G401 (cell line): ENCODE data around the gene ADAMTSL1. TPM values are rescaled to one million over a fixed set of nuclear protein-coding genes. Genes with fewer than 3 reads are reported as not detected.
A peak's percentile ranks its signal among the peaks of the same experiment; 100 is the strongest.

Experiments
- DNase-seq: peaks from one replicate; pipeline ENCODE4 v3.0.0-alpha.2; 2015; ENCODE audit warnings: low spot score
- in situ Hi-C: cut with HindIII; loops from 2 replicates; pipeline ENCODE4 v1.10.0; 2016; ENCODE audit warnings: low sequenced_read_pairs, mixed read lengths
- total RNA-seq: library from RNA; depleted of rRNA; stranded (reverse); fragments of >200 nt; shearing (Covaris generic); gene quantifications from 2 replicates; pipeline ENCODE4 v1.2.3, GENCODE V29; 2014

Gene ADAMTSL1
- total RNA-seq, 1 experiment from 2014 or later: not detected

DNA sequence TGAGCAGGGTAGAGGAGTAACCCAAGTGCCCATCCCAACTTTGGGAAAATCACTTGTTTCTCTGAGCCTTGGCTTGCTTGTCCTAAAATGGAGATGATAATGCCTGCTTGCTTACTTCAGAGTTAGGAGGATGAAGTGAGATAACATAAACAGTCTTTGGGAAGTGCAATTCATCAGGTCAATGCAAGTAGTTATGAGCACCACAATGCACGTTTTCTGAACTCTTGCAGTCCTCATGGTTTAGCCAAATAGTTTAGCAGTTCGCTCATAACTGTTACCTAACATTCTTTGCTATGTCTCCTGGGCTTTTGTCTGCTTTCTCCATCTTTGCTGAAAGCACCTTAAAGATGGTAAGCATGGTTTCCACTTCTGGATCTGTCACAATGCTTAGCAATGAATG, 270.0 kb downstream of the ADAMTSL1 start:
- in situ Hi-C loops: no loop called here
- no peak for DNase-seq

DNA sequence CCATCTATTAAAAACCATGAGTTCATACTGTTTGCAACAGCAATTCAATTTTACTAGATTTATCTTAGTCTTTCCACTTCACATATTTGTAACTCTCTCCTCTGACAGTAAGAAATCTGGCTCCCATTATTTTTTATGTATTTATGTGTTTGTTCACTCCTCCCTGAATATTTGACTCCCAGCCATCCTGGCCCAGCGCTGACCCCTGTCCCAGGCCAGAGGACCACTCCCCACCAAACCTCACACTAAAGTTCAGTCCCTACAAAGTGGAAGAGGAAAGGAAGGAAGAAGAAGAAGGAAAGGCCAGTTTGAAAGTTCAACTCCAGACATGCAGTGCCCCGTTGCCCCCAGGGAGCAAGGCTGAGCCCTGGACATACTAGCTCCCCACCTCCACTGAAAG, 271.8 kb downstream of the ADAMTSL1 start:
- DNase-seq: no peak
- in situ Hi-C loops: no loop called here

DNA sequence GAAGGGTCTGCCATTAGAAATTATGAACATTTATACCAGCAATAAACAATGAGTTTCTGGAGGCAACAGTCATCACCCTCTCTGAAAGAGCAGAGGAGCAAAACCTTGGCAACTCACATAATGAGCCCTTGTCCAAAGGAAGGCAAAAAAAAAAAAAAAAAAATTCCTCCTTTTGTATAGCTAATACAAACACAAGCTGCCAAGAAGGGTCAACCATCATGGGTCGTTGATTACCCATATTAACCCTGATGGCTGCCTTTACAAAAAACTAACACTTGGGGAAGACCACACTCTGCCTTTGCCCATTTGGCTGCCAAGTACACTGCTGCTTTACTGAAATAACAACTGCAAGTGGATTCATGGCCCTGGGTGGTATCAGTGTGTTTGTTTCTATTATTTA, 272.7 kb downstream of the ADAMTSL1 start:
- peak; percentile 35 for DNase-seq
- in situ Hi-C loops: no loop called here

DNA sequence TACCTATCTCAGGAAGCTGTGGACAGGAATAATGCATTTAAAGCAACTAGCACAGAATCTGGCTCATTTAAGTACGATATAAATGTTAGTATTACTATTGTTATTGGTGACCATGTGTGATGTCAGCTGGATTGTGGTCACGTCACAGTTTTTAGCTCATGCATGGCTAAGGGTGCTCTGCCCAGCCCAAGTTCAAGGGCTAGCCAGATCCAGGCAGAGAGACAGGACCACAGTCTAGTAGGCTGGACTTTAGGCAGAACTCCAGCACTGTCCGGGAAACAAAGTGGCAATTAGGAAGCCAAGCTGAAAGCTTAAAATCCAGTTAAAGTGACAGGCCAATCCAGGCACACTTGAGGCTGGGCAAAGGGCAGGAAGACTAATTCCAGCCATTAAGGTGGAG, 273.6 kb downstream of the ADAMTSL1 start:
- DNase-seq: no peak
- in situ Hi-C loops: no loop called here

DNA sequence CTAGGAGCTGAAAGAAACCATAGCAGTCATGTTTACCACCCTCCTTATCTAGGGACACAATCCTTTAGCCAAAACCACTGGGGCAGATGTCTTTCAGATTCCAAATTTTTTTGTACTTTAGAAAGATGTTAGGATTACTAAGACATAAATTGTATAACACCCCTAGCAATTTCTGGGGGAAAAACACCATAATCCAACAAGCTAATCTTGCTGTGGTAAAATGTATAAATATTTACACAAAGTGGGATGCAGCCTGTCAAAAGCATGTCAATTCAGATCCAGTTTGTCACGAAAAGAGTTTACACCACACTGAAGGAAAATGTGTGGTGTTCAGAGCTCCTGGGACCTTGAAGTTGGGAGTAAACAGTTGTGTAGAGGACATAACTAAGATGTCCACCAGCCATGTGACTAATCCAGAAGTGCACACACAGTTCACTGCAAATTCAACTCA, 274.3 kb downstream of the ADAMTSL1 start:
- DNase-seq: no peak
- in situ Hi-C loops: no loop called here

DNA sequence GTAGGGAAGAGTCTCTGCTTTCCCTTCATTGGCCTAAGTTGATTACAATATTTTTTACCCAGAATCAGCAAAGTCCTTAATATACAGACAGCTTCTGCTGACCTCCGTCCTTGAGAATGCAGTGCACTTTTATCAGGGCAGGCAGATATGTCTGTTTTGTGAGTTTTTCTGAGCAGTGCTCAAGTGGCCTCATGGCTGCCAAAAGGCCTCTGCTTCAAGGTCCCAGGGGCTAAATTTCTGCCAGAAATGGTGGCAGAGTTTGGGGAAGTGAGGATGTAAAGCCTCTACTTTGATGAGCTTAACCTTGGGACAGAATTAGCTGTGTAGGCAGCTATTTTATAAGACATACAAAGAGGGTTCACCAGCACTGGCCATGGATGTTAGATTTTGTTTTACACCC, 275.8 kb downstream of the ADAMTSL1 start:
- in situ Hi-C loops: no loop called here
- no peak for DNase-seq

DNA sequence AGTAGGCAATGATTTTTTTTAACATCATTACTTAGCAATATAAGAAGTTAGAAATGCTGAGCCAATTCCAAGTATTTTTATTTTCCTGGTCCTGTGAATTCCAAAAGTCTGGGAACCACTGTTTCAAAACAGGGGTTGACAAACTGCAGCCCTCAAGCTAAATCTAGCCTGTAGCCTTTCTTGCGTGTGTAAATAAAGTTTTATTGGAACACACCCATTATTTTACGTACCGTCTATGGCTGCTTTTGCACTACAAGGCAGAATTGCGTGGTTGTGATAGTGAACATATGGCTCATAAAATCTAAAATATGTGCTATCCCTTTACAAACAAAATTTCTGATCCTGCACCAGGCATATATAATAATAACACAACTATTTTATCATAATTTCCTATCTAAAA, 280.0 kb downstream of the ADAMTSL1 start:
- no peak for DNase-seq
- in situ Hi-C loops: no loop called here

DNA sequence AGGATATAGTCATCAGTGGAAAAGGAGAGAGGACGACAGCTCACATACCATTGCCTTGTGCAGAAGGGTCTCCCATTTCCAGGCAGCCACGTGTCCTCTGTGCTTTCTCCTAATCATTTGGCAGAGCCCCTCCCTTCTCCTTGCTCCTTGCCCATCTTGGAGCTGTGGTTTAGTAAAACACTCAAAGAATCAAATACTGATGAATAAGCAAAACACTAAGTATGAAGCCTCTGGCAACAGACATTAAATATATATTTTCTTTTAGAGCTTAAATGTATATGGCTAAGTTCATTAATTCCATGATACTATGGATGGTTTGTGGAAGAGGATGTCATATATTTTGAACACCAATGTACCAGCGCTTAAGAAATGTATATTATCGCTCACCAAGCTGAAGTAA, 280.6 kb downstream of the ADAMTSL1 start:
- in situ Hi-C loops: no loop called here
- DNase-seq: no peak

DNA sequence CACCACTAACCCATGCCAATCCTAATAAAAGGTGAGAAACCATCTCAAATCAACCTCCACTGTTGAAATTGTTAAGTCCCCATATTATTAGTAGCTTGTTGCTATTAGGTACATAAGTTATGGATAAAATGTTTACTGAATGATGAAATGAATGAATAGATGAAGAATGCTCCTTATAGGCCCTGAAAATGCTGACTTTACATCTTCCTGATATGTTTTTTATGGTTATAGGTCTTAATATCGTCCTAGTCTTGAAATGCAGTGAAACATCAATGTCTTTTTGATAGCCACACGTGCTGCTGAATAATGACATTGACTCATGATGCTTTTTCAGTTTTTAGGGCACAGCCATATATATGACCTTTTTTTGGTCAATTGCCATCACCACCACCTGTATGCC, 281.3 kb downstream of the ADAMTSL1 start:
- DNase-seq: no peak
- in situ Hi-C loops: no loop called here

DNA sequence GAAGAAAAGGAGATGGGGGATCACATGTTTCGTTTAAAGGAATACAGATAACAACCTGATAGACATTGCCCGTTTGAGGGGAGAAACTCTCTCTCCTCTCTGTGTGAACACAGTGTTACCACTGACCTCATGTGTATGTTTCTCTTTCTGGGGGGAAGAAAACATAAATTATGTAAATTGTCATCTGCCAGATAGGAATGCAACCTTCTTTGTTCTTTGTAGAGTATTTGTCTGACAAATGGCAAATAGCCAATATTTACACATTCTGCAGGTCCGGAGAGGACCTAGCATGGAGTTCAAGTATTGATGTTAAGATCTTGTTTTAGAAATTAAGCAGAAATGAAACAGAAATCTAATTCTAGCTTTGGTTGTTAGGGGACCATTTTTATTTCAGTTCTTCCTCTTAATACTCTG, 282.8 kb downstream of the ADAMTSL1 start:
- no peak for DNase-seq
- in situ Hi-C loops: no loop called here

DNA sequence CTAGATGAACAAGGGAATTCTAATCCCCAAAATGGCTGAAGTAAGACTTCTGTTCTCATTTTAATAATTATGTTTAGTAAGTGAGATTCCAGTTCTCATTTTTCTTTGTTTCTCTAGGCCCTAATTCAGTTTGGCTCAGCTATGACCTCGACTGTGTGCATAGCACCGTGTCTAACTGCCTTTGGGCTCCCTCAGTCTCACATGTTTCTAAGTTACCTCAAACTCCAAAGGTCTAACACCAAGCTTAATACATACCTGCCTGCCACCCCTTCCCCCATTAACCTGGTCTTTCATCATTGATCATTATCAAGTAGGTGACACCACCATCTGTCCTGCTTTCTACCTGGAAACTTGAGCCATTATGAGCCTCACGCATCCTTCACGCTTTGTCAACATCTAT, 285.9 kb downstream of the ADAMTSL1 start:
- in situ Hi-C loops: no loop called here
- no peak for DNase-seq

DNA sequence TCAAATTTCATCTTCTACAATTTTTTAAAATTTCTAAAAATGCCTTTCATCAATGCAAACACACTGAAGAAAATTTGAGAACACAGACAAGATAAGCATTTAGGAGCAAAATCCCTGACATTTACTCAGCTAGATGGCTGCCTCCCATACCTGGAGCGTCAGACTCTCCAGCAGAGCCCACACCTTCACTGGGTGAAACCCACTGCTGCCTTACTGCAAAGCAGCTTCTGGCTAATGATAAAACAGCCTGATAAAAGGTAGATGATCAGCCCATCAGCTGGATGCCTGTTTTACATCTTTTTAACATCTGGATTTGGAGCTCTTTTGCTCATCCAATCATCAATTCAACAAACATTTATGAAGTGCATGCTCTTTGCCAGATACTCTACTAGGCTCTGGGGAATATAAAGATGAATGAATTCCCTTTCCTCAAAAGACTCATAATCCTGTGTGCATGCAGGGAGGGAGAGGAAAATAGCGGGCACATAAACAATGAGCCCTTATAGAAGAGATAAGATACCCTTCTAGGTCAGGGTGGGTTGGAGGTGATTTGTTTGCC, 287.9 kb downstream of the ADAMTSL1 start:
- in situ Hi-C loops: no loop called here
- DNase-seq: no peak

DNA sequence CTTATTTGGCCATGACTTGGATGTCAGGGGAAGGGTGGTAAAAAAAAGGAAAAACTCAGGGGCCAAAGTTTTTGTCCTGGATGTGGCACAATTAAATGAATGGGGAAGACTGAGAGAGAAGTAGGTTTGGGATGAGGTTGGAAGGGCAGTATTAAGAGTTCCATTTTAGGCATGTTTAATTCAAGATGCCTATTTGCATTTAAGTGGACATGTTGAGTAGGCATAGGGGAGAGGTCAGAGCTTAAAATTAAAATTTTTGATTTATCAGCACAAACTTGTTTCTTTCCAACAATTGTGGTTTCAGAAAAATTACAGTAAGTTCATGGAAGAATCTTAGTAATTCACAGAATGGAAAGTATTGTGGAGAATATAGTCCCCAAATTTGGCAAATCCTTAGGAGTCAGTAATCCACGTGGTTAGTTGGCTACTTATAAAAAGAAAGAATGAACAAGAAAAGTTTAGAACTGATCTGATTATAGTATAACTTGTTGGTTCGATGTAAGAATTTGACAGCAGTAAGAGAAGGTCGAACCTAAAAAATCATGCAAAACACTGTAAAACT, 293.1 kb downstream of the ADAMTSL1 start:
- no peak for DNase-seq
- in situ Hi-C loops: no loop called here

DNA sequence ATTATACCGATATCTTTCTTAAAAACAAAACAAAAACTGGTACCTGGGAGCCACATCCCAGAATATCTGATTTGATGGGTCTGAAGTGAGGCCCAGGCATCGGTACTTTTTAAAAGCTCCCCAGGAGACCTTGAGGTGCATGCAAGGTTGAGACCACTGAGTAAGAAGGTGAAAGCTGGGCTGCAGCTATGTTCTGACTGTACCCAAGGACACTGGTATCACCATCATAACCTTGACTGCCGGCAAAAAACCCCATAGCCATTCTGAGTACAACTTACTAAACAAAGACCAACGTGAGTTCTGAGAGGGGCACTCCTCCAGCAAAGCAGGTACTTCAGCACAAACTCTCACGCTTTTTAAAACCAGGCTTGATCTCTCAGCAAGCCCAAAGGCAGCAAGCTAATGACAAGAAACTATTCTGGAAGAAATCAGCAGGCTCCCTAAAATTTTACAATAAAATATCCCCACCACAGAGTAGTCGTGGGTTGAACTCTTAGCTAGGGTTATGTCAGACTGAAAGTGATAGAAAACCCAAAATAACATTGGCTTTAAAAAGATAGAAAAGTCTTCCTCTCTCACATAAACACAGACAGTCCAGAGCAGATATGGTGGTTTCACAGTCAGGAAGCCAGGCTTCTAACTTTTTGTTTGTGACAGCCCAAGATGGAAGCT, 295.1 kb downstream of the ADAMTSL1 start:
- in situ Hi-C loops: no loop called here
- DNase-seq: no peak

DNA sequence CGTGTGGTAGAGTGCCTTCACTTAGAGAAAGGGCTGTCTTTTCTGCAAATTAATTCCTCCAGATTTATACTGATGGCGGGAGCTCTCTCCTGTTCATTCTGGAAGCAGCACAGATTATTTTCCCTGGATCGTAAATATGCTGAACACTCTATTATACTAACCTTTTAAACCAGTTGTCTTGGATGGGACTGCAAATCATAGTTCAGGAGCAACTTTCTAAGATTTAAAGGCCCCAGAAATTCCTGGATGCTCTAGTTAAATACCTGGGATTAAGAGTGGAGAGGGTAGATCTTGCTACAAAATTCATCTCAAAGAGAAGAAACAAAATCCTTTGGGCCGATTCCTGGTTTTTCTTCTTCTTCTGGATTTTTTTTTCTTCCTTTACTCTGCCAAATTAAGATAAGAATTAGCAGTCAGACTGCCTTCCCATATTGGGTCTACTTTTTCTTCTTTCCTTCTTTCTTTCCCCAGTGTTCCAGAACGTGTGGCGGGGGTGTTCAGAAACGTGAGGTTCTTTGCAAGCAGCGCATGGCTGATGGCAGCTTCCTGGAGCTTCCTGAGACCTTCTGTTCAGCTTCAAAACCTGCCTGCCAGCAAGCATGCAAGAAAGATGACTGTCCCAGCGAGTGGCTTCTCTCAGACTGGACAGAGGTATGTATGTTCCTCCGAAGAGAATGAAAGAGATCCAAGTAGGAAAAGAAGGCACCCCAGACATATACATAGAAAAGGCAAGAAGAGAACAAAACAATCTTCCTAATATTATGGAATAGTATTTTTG, 296.4 kb downstream of the ADAMTSL1 start:
- no peak for DNase-seq
- in situ Hi-C loops: no loop called here

DNA sequence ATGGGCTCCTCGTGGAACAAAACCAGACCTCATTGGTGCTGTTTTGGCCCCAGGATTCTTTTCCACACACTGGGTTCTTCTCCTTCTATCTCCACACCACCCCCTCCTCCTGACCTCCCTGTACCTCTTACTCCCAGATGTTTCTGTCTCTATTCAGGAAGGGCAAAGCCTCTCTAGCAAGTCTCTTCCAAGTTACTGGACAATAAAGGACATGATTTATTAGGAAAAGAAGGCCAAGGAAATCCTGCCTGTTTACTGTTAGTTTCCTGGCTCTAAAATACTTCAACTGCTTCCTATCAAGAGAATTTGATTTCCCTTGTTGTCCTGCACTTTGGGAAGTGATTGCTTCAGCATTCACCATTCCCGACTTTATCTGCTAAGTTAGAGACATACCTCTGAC, 297.1 kb downstream of the ADAMTSL1 start:
- no peak for DNase-seq
- in situ Hi-C loops: no loop called here

DNA sequence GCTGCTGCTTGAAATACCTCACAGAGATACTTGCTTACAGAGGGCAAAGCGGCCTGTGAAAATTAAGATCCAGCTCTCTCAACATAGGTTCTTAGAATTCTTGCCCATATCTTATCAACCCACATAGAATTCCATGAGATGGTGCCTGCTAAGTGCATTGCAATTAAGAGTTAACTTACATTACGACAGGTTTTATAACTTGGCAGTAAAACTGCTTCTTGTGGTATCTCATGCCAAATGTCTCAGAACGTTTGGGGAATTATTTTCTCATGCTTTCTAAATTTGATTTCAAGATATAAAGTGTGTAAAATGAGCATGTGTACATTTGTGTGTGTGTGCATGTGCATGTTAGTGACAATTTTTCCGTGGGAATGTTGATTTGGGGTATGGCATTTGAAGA, 297.8 kb downstream of the ADAMTSL1 start:
- in situ Hi-C loops: no loop called here
- DNase-seq: no peak

DNA sequence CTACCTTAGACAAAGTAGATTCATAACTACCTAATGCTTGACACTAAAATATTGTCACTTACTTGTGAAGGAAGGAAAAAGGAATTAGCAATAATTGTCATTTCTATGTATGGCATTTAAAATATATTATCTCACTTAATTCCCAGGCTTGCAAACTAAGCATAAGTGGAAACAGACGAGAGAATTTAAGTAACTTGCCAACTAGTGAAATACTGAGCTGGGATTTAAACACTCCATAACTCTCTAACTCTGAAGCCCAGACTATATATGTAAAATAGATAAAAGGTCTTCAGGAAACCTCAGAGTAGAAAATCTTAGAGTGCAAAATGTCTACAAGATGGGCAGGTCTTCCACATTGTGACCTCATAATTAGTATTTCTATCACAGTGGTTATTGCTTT, 301.3 kb downstream of the ADAMTSL1 start:
- in situ Hi-C loops: no loop called here

DNA sequence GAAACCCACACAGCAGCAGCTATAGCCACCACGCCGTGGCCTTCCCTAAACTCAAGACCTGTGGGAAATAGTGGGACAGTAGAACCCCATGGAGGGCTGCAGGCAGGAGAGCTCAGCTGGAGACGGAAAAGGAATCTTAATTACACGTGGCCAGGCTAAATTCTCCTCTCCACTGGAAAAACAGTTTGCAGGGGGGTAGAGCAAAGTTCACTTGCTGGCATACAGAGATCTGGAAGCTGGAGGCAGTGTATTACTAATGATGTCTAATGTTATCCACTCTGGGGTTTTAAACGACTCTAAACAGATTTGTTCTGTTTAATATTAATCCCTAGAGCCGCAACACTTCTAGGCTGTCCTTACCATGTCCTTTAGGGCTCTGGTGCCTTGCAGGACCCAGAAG, 302.0 kb downstream of the ADAMTSL1 start:
- in situ Hi-C loops: no loop called here
- DNase-seq: no peak

More for the DNA sequence above, 301.3 kb downstream of the ADAMTSL1 start:
- DNase-seq: no peak
